Measurements from ENCODE around the gene ZNF496. TPM values are rescaled to one million over a fixed set of nuclear protein-coding genes. Genes with fewer than 3 reads are reported as not detected.
"Not testable (repeated sequence)": the region's sequence is repeated elsewhere in the genome, so short reads cannot be mapped to it uniquely, and the experiment has no call there.

ZNF496 gene
- total RNA-seq, 1 experiment from 2014 or later = 45.0 TPM

GRCh38 chr1:247359559-247359958 lies 27.9 kb upstream of the ZNF496 start:
- DNase-seq (ENCODE audit: low spot score) = no peak

GRCh38 chr1:247358920-247359319 lies 27.3 kb upstream of the ZNF496 start:
- DNase-seq (ENCODE audit: low spot score) = no peak

- peak; percentile 54 for DNase-seq (ENCODE audit: low spot score)
Measured at GRCh38 chr1:247357781-247358211, 26.1 kb upstream of the ZNF496 start.

GRCh38 chr1:247357052-247357780 lies 25.5 kb upstream of the ZNF496 start:
- peak; percentile 50 for DNase-seq (ENCODE audit: low spot score)

GRCh38 chr1:247355160-247355559 lies 23.5 kb upstream of the ZNF496 start:
- not testable (repeated sequence) for DNase-seq (ENCODE audit: low spot score)

- no peak for DNase-seq (ENCODE audit: low spot score)
Measured at GRCh38 chr1:247352175-247352574, 20.5 kb upstream of the ZNF496 start.

GRCh38 chr1:247350587-247350986 lies 18.9 kb upstream of the ZNF496 start:
- DNase-seq (ENCODE audit: low spot score) = no peak

- no peak for DNase-seq (ENCODE audit: low spot score)
Measured at GRCh38 chr1:247347477-247348222, 16.0 kb upstream of the ZNF496 start.

- DNase-seq (ENCODE audit: low spot score) = no peak
Measured at GRCh38 chr1:247345881-247346280, 14.2 kb upstream of the ZNF496 start.

GRCh38 chr1:247343801-247344200 lies 12.1 kb upstream of the ZNF496 start:
- DNase-seq (ENCODE audit: low spot score) = no peak

- DNase-seq (ENCODE audit: low spot score) = peak; percentile 62
Measured at GRCh38 chr1:247338723-247339275, 7.1 kb upstream of the ZNF496 start.

GRCh38 chr1:247337961-247338360 lies 6.3 kb upstream of the ZNF496 start:
- DNase-seq (ENCODE audit: low spot score) = no peak

- peak; percentile 44 for DNase-seq (ENCODE audit: low spot score)
Measured at GRCh38 chr1:247337250-247337746, 5.6 kb upstream of the ZNF496 start.

- no peak for DNase-seq (ENCODE audit: low spot score)
Measured at GRCh38 chr1:247336390-247336789, 4.7 kb upstream of the ZNF496 start.

GRCh38 chr1:247335882-247336281 lies 4.2 kb upstream of the ZNF496 start:
- DNase-seq (ENCODE audit: low spot score) = no peak

- no peak for DNase-seq (ENCODE audit: low spot score)
Measured at GRCh38 chr1:247334378-247335133, 2.9 kb upstream of the ZNF496 start.

- no peak for DNase-seq (ENCODE audit: low spot score)
Measured at GRCh38 chr1:247332623-247333361, 1.1 kb upstream of the ZNF496 start.

- peak; percentile 20 for DNase-seq (ENCODE audit: low spot score)
Measured at GRCh38 chr1:247332215-247332622, 552 bp upstream of the ZNF496 start.

GRCh38 chr1:247331172-247331524 lies 519 bp downstream of the ZNF496 start:
- DNase-seq (ENCODE audit: low spot score) = peak; percentile 60

- DNase-seq (ENCODE audit: low spot score) = no peak
Measured at GRCh38 chr1:247330548-247331171, 1.0 kb downstream of the ZNF496 start.

GRCh38 chr1:247329097-247329617 lies 2.5 kb downstream of the ZNF496 start:
- DNase-seq (ENCODE audit: low spot score) = no peak

Data from A172 (cell line).